ENCODE data around the gene AJAP1. TPM values are rescaled to one million over a fixed set of nuclear protein-coding genes. Genes with fewer than 3 reads are reported as not detected.
A peak's percentile ranks its signal among the peaks of the same experiment; 100 is the strongest.

The AJAP1 gene, protein sequence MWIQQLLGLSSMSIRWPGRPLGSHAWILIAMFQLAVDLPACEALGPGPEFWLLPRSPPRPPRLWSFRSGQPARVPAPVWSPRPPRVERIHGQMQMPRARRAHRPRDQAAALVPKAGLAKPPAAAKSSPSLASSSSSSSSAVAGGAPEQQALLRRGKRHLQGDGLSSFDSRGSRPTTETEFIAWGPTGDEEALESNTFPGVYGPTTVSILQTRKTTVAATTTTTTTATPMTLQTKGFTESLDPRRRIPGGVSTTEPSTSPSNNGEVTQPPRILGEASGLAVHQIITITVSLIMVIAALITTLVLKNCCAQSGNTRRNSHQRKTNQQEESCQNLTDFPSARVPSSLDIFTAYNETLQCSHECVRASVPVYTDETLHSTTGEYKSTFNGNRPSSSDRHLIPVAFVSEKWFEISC
- total RNA-seq = 0.52 TPM
- long read RNA-seq, full-length matches to known transcripts = 5 of 5 reads
- long read RNA-seq, partial matches to known transcripts = 0 of 5 reads
- long read RNA-seq, other reads (novel, unspliced or antisense) = 0 of 5 reads

- Histone ChIP-seq H3K27ac (no peak within 1 kb of the TSS), H3K4me3 (peak within 1 kb of the TSS; percentile 19), H3K27me3 (peaks cover 69% of the 10 kb centered on the region), H3K9me3 (no peaks in the 10 kb centered on the region), H3K4me1 (no peaks in the 10 kb centered on the region), H3K36me3 (no peaks in the 10 kb centered on the region)
- DNase-seq (peak; percentile 60), ATAC-seq (no peak)
- intact Hi-C loops (cut with DNase I) = no loop called here
- no peak for TF ChIP-seq CTCF (IDR thresholded peaks at IDR 0.05)
These were observed at the start of gene AJAP1 for GRCh38 chr1:4653796-4654725. AJAP1 (plus strand) TSS chr1:4654609; CDS start chr1:4655426, 817 bp downstream.

DNA sequence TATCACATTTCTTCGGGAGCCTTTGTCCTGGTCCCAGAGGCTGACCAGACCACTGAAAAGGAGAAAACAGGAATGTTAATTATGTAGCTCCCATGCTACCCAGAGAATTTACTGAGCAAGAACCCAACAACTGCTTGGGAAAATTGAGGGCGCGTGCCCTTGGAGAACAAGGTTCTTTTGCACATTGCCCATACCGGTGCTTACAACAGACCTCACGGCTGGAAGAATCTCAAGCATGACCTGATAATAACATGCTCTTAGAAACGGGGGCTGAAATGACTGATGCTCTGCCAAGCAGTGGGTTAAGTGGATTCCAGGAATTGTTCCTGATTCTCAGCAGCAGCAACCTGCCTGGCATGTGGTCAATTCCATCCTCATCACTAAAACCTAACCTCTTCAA is 49.3 kb upstream of the AJAP1 start:
- Histone ChIP-seq H3K9me3 (no peaks in the 10 kb centered on the region), H3K4me1 (no peaks in the 10 kb centered on the region), H3K36me3 (no peaks in the 10 kb centered on the region), H3K27me3 (peaks cover 35% of the 10 kb centered on the region), H3K4me3 (no peak overlapping the region), H3K27ac (no peak overlapping the region)
- intact Hi-C loops (cut with DNase I) = no loop called here
- no peak for TF ChIP-seq CTCF (IDR thresholded peaks at IDR 0.05)
- peak; percentile 10 for DNase-seq
- ATAC-seq = peak; percentile 10

- no peak for TF ChIP-seq CTCF (IDR thresholded peaks at IDR 0.05)
- intact Hi-C loops (cut with DNase I) = no loop called here
- no peak overlapping the region for H3K4me3 ChIP-seq
- H3K4me1 ChIP-seq = no peaks in the 10 kb centered on the region
- no peaks in the 10 kb centered on the region for H3K9me3 ChIP-seq
- no peak for DNase-seq
- ATAC-seq = no peak
- H3K27ac ChIP-seq = no peak overlapping the region
- H3K36me3 ChIP-seq = no peaks in the 10 kb centered on the region
- peaks cover 6% of the 10 kb centered on the region for H3K27me3 ChIP-seq
These were observed 42.7 kb upstream of the AJAP1 start for GRCh38 chr1:4611563-4612341.

DNA sequence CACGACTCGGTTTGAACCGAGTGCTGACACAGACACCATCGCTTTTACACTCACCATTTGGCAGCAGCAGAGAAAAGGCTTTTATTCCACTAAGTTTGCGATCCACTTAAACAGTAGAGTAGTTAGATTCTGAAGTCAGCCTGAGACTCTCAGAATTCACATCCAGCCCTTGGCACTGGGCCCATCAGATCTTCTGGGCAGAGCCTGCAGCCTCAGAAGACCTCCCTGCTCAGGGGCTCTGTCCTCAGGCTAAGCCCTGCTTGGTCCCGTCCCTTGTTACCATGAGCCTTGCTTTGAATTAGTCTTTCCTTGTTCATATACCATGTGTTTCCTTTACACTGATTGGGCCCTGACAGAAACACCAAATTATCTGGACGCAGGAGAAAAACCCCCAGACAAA is 41.4 kb upstream of the AJAP1 start:
- ATAC-seq (no peak), DNase-seq (no peak)

More for the DNA sequence above, 41.4 kb upstream of the AJAP1 start:
- Histone ChIP-seq H3K4me1 (no peaks in the 10 kb centered on the region), H3K4me3 (no peak overlapping the region), H3K27ac (no peak overlapping the region), H3K36me3 (no peaks in the 10 kb centered on the region), H3K27me3 (no peaks in the 10 kb centered on the region), H3K9me3 (no peaks in the 10 kb centered on the region)
- no peak for TF ChIP-seq CTCF (IDR thresholded peaks at IDR 0.05)
- intact Hi-C loops (cut with DNase I) = no loop called here
